ENCODE measurements around the gene FAM43A.

Gene FAM43A

DNA sequence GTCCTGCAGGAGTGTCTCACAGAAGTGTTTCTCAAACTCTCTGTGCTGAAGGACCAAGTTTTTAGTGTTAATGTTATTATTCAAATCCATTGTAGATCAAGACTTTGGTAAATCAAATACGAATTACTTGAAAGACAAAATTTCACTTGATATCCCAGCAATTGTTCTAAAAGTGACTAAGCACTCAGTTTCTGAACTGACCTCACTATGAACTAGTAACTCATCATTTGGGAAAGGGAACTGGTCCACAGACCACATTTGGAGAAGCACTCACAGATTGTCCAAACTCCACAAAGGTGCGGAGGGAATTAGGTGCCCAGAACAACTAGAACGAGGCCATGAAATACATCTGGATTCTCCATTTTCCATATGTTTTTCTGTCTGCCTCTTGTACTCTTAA, 25.6 kb downstream of the FAM43A start:
- DNase-seq (ENCODE audit: low read depth in 2 of 2), result no peak

- DNase-seq (ENCODE audit: low read depth in 2 of 2), result no peak
These were observed 26.2 kb downstream of the FAM43A start for GRCh38 chr3:194711913-194712312.

DNA sequence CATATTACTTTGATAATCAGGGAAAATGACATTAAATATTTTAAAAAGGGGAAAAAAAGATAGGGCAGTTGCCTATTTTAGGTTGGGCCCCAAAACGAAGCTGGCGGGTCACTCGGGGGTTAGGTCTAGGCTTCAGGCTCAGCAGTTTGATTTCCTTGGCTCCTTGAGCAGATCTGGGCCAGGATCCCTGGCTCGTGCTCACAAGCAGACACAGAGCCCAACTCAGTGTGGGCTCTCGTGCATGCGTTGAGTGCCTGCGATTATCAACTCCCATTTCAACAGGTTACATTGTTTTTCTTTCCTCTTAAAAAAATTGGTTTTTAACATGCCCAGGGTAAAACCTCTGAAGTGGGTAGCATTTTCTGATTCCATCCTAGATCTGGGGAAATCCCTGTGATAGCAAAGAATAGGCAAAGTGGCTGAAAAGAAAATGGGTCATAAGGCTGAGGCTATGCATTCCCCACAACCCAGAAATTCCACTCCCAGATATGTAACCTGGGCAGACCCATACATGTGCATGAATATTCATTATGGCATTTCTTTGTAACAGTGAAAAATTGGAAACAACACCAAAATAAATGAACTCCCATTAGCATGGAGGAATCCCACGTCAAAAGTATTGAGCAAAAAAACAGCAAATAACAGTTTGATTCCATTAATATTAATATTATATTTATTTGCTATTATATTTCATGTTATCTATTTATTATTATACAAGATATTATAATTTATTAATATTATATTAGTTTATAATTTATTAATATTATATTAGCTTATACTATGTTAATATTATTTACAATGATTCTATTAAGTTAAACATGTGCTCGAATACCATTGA, 27.8 kb downstream of the FAM43A start:
- no peak for DNase-seq (ENCODE audit: low read depth in 2 of 2)

GRCh38 chr3:194714137-194714455, 28.4 kb downstream of the FAM43A start:
- no peak for DNase-seq (ENCODE audit: low read depth in 2 of 2)

DNA sequence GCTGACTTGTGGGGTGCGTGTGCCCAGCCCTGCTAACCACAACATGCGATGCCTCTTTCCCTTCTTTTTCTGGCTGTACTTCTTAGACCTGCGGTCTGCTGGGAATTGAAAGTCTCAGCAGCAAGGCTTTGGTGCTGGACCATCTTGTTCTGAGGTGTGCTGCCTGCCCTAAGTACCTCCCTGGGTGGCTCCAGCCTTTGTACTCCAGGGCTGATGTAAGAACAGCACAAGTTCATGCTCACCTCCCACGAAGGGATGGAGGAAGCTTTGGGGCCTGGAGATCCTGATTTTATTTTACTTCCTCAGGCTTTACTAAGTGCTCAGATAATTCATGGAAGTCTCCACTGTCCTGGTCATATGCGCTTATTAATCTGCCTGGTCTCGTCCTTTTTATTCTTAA, 28.9 kb downstream of the FAM43A start:
- DNase-seq (ENCODE audit: low read depth in 2 of 2), result no peak

- no peak for DNase-seq (ENCODE audit: low read depth in 2 of 2)
These were observed 29.5 kb downstream of the FAM43A start for GRCh38 chr3:194715022-194715800.

DNA sequence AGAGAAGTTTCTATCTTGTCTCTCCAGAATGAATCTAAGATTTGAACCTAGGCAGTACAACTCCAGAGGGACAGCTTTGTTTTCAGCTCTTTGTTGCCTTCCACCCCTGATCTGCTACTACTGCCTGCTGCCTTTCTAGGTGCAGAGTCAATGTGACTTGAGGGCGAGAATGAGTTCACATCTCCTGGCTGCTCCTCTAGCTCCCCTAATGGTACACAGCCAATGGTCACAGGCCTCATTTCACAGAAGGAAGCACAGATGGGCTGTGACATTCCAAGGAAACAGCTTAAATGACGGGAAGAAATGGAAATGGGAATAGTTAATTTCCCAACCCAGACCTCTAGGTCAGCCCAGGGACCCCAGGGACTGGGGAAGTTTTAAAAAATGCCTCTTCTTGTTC, 32.4 kb downstream of the FAM43A start:
- DNase-seq (ENCODE audit: low read depth in 2 of 2), result no peak

DNA sequence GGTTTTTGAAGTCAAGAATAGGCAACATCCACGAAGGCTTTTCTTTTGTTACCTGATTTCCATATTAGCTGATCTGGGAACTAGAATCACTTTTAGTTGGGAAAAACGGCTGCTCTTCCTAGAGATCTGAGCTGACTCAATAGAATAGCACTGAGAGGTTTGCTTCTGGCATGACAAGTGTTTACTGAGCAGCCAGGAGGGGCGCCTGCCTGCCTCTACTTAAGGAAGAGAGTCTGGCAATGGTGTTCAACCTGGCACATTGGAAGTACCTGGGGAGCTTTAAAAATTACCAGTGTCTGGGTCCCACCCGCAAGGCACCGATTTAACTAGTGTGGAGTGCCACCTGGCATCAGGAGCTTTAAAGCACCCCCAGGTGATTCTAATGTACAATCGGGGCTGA, 34.4 kb downstream of the FAM43A start:
- no peak for DNase-seq (ENCODE audit: low read depth in 2 of 2)

- DNase-seq (ENCODE audit: low read depth in 2 of 2), result no peak
These were observed 38.3 kb downstream of the FAM43A start for GRCh38 chr3:194723846-194724618.

- no peak for DNase-seq (ENCODE audit: low read depth in 2 of 2)
These were observed 39.7 kb downstream of the FAM43A start for GRCh38 chr3:194725346-194725745.

- no peak for DNase-seq (ENCODE audit: low read depth in 2 of 2)
These were observed 41.9 kb downstream of the FAM43A start for GRCh38 chr3:194727435-194728128.

DNA sequence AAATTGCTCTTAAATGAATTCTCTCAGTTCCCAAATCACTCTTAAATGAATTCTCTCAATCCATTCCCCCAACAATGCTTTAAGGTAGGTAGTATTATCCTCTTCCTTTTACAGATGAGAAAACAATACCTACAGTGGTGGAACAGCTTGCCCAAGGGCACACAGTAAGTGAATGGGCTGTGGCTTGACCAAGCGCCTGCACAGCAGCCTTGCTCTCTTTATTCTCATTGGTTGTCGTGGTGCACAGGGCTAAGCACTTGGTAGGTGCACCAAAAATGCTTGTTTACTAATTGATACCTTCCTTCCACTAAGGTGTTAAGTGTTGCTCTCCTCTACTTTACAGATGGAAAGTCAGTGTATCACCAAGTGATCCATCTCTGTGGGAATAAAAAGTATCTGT, 43.3 kb downstream of the FAM43A start:
- no peak for DNase-seq (ENCODE audit: low read depth in 2 of 2)

GRCh38 chr3:194730365-194730764, 44.7 kb downstream of the FAM43A start:
- DNase-seq (ENCODE audit: low read depth in 2 of 2), result no peak

DNA sequence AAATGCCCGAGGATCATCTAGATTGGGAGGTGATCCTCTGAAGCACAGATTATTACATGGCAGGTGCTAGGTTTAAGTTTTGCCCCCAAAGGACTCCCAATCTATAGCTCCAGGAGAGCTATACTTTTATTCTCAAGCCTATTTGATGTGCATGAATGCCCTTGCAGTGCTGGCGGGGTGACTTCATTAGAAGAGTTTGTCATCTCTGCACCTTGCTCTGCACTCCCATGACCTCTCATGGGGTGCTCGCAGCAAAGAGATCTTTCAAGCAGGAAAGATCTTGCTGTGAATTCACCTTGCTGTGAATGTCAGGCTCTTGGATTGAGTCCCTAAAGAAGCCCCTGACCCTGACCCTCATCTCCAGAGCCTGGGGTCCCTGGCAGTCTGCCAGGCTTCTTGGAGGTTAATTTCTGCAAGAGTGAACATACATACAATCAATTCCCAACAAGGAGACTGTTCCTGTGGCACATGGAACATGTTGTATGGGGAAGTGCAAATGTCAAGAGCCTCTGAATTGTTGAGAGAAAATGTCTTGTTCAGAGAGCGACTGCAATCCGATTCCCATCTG, 45.9 kb downstream of the FAM43A start:
- no peak for DNase-seq (ENCODE audit: low read depth in 2 of 2)

DNA sequence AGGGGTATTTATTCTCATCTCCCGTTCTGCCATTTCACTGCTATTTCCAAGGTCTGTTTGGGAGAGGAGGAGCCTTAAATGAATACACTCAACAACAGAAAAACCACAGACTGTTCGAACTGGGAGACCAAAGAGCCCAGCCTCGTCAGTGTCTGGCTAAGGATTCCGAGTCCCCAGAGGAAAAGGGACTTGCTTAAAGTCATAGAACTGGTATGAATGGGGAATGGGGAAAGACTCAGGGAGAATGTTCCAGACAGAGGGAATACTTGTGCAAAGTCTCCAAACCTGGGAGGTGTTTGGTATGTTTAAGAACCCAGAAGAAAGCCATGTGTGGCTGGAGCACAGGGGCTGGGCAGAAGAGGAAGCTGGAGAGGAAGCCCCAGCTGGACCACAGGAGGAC, 46.9 kb downstream of the FAM43A start:
- DNase-seq (ENCODE audit: low read depth in 2 of 2), result no peak

DNA sequence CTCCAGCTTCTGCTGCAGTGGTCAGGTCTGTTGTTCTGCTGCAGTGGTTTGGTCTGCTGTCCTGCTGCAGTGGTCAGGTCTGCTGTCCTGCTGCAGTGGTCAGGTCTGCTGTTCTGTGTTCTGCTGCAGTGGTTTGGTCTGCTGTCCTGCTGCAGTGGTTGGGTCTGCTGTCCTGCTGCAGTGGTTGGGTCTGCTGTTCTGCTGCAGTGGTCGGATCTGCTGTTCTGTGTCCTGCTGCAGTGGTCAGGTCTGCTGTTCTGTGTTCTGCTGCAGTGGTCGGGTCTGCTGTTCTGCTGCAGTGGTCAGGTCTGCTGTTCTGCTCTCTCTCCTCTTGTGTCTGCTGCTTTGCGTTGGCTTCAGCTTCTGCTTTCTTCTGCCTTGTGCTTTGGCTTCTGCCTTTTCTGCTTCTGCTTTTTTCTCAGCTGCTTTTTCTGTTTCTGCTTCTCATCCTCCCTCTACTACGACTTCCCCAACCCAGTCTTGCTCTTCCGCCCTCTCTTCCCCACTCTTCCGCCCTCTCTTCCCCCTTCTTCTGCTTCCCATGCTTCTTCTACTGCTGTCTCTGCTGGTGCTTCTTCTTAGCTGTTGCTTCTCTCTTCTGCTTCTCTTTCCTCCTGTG, 50.7 kb downstream of the FAM43A start:
- no peak for DNase-seq (ENCODE audit: low read depth in 2 of 2)

DNA sequence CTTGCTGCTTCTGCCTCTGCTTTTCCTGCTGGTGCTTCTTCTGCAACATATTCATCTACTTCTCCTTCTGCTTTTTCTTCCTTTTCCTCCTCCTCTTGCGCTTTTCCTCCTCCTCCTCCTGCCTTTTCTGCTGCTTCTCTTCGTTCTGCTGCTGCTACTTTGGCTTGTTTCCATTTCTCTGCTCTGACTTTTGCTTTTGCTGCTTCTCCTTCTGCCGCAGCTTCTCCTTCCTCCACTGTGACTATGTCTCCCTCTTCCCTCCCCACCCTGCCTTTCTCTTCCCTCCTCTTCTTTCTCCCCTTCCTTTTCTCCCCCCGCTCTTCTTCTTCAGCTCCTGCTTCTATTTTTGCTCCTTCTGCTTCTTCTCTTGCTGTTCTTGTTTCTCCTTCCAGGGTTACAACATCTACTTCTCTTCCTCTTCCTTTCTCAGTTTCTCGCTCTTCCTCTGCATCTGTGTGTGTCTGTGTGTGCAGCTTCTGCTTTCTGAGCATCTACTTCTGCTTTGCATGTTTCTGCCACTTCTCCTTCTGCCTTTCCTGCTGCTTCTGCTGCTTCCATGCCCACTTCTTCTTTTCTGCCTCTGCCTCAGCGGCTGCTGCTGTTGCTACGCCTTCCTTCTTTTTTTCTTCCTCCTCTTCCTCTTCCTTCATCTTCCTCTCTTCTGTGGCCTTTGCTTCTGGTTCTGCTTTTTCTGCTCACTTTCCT, 51.4 kb downstream of the FAM43A start:
- no peak for DNase-seq (ENCODE audit: low read depth in 2 of 2)

Measured in activated CD4-positive, alpha-beta T cell treated with anti-CD3 and anti-CD28 coated beads for 24 hours (primary cell).